Right ventricle myocardium inferior (tissue), 1 donor: ENCODE data around the gene URB2. TPM values are rescaled to one million over a fixed set of nuclear protein-coding genes. Genes with fewer than 3 reads are reported as not detected.
"Not testable (repeated sequence)": the region's sequence is repeated elsewhere in the genome, so short reads cannot be mapped to it uniquely, and the experiment has no call there.

Experiments
- ATAC-seq: fragments of 200-7000 bp; cut with Tn5 transposase; one replicate; pipeline ENCODE4 v1.9.1; 2020; ENCODE audit warnings: mild to moderate bottlenecking, moderate library complexity
- DNase-seq: peaks from one replicate; pipeline ENCODE4 v3.0.0; 2021; ENCODE audit errors: missing footprints
- intact Hi-C: fragments of 100-400 bp; cut with DNase I; formaldehyde crosslinking; loops from one replicate; pipeline ENCODE4 v1.11.0; 2022
- total RNA-seq: library from RNA; stranded (reverse); fragmentation: NEBNext Ultra II Directional; extraction: Animal tissue kit (Norgen Biotek cat#: 25700); gene quantifications from one replicate; pipeline ENCODE4 v1.2.1, GENCODE V29; 2021
- donor health status: DM: no; HTN: yes; CAD: no; lungs with severe emphysema.

Gene URB2
- total RNA-seq, 1 donor from 2014 or later: 3.4 TPM

DNA sequence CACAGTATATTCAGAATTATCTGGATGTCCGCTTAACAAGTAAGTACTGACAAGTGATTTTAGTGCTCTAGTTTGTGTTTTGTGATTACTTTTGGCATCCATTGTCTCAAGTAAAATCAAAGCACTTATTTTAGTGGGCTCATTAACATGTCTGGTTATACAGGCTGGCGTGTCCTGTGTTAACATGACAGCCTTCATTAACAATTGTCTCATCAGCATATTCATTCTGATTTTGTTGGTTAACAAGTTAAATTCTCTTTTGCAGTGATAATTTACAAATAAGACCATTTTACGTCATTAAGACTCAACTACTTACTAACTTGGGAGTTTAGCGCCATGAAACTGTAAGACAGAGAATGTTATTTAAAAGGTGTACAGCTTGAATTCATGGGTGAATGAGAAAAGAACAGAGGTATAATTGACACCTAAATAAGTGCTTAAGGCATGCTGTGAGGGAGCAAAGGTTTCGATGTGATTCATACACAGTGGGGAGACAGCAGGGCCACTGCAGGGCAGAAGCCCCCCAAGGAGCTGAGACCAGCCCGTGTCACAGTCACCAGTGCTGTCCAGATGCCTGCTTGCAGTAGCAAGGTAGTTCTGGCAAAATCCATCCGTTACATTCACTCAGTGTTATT lies 22.6 kb upstream of the URB2 start:
- intact Hi-C loops: no loop called here
- DNase-seq: no peak
- ATAC-seq: no peak

GRCh38 chr1:229607370-229607769 lies 18.7 kb upstream of the URB2 start:
- ATAC-seq: no peak
- intact Hi-C loops: no loop called here
- no peak for DNase-seq

DNA sequence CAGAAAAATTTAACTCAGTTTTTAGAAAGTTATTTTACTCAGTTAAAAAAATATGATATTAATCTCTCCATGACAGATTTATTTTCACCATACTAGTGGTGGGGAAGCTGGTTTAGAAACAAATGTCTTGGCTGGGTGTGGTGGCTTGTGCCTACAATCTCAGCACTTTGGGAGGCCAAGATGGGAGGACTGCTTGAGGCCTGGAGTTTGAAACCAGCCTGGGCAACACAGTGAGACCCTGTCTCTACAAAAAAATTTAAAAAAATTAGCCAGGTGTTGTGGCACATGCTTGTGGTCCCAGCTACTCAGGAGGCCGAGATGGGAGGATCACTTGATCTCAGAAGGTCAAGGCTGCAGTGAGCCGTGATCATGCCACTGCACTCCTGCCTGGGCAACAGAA lies 17.5 kb upstream of the URB2 start:
- intact Hi-C loops: no loop called here
- no peak for ATAC-seq
- DNase-seq: no peak

DNA sequence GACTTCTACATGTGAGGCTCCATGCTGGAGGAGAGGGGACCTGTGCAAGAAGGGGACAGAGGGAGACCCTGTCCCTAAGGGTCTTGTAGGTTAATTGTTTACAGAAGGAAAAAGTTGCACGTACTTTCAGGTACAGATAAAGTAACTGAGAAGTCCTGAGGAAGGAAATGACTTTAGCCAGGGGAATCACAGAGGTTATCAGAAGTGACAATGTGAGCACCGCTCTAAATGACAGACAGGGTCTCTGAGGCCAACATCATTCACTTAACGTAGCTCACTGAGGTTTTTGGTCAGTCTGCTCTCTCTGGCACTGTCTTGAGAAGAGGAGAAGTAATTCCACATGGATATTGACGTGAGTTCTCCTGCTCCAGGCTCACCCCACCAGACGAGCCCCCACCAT lies 12.1 kb upstream of the URB2 start:
- ATAC-seq (no peak), DNase-seq (no peak)
- intact Hi-C loops: no loop called here

GRCh38 chr1:229614701-229615100 lies 11.3 kb upstream of the URB2 start:
- intact Hi-C loops: no loop called here
- ATAC-seq (no peak), DNase-seq (no peak)

GRCh38 chr1:229617351-229618100 lies 8.5 kb upstream of the URB2 start:
- intact Hi-C loops: no loop called here
- no peak for ATAC-seq
- DNase-seq: no peak

DNA sequence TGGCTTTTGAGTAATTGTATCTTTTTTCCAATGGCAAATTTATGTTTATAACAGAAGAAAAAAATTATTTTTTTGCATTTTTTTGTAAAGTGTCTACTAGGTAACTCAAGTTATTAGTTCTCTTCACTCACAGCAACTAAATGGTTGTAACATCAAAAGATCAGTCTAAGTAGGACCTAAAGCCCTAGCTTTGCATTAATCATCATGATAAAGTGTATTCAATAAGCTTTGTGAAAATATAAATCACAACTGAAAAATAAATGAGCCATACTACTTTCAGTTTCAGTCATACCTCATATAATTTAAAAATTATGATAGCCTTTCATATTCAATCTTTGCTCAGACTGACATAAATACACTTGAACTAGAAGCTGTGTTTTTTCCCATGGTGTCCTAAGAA lies 7.0 kb upstream of the URB2 start:
- no peak for DNase-seq
- intact Hi-C loops: no loop called here
- no peak for ATAC-seq

DNA sequence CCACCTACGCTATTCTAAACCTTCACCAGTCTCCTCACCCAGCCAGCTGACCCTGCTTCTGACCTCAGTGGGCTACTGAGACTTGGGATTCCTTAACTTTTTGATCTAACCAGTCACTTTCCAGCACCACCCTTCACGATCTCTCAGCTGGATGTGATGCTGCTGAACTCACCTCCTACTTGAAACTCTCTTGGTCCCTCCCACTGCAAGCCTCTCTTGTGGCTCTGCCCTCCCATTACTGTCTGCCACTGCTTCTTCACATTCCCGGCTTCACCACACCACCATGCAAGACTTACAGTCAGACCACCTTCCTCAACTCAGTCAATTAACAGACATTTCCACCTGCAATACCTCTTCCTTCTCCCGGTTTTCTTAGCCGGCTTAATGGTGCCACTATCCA lies 6.4 kb upstream of the URB2 start:
- ATAC-seq (no peak), DNase-seq (no peak)
- intact Hi-C loops: no loop called here

GRCh38 chr1:229620876-229621275 lies 5.2 kb upstream of the URB2 start:
- ATAC-seq (peak; percentile 53), DNase-seq (no peak)
- intact Hi-C loops: no loop called here

DNA sequence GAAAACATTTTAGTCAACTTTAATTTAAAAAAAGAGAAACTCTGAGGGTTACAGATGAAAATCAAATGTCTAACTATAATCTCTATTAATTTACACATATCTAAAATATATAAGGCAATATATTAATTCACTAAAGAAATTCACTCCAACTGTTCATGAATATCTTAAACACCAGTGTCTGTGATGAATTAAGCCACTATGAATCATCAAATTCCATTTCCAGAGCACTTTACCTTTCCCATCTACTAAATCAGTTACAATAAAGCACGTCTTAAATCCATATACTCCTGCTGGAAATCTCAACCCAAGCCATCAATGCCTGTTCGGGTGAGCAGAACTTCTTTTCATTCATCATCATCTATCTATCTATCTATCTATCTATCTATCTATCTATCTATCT lies 4.4 kb upstream of the URB2 start:
- no peak for ATAC-seq
- intact Hi-C loops: no loop called here

DNA sequence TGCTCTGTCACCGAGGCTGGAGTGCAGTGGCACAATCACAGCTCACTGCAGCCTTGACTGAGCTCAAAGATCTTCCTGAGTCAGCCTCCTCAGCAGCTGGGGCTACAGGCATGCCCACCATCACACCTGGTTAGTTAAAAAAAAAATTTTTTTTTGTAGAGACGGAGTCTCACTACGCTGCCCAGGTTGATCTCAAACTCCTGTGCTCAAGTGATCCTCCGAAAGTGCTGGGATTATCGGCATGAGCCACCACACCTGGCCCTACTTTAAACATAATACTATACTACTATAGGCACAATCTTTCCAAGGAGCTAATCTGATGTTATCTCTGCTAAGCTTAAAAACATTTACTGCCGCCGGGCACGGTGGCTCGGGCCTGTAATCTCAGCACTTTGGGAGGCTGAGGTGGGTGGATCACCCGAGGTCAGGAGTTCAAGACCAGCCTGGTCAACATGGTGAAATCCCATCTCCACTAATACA lies 3.4 kb upstream of the URB2 start:
- intact Hi-C loops, ATAC-seq, DNase-seq: not testable (repeated sequence)

More for the DNA sequence above, 4.4 kb upstream of the URB2 start:
- no peak for DNase-seq

DNA sequence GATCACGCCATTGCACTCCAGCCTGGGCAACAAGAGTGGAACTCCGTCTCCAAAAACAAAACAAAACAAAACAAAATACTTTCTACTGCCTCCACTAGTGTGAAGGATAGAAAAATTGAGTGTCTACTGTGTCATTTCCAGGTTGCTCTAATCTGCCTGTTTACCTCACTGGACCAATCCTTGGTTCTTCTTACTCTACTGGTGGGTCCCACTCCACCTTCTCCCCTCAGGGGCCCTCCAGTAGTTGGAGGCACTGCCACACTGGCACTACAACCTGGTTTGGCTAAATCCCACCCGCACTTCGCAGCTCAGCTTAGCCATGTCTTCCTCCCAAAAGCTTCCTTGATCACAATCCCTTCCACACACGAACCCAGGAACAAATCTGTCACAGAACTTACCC lies 2.8 kb upstream of the URB2 start:
- intact Hi-C loops: no loop called here
- ATAC-seq (no peak), DNase-seq (no peak)

DNA sequence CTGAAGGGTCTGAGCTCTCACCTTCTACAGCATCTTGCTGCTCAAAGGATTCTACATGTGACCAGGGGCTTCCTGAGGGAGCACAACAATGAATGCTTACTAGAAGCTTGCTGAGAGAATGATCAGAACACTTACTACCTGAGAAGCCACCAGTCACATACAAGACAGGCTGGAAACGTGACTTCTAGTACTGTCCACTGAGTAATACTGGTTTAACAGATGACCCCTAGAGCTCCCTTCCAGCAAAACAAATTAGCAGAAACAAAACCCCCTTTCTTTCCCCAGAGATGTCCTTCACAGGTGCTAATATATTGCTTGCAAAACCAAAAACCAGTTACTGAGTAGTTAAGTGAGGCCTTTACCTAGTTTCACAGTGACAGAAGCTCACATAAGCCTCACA lies 2.2 kb upstream of the URB2 start:
- intact Hi-C loops: no loop called here
- DNase-seq (no peak), ATAC-seq (no peak)

GRCh38 chr1:229624521-229625070 lies 1.5 kb upstream of the URB2 start:
- ATAC-seq (no peak), DNase-seq (no peak)
- intact Hi-C loops: no loop called here

DNA sequence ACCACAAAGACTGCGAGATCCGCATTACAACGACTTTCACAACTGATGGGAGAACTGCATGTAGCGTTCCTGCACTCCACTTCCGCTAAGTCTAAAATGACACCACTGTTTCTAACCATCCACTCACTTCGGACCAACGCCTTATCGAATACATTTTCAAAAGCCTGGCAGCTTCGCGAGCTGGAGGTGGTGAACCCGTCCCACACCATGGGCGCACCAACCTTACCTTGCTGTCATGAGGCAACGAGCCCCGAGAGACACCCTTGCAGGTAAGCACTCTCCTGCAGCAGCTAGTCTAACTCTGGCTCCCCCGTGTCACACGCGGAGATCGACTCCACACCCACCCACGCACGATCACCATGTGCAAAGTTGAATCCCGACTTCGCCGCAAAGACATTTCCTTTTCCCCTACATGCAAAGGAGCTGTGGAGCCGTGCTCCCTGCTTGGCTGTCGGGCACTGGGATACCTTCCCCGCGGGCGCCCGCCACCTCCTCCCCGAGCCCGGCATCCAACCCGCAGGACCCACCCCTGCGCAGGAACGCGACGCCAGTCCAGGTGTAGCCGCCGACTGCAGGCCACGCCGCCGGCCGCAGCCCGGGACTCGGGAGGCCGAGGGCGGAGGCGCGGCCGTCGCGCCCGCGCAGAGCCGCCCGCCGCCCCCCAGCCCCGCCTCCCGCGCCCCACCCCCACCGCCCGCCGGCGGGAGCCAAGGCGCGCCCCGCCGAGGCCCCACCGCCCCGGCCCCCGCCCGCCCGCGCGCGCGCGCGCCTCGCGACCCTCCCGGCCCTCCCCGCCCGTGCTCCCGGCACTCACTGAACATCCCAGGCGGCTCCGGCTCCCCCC lies 754 bp upstream of the URB2 start:
- ATAC-seq (peak; percentile 38), DNase-seq (peak; percentile 76)
- intact Hi-C loops: no loop called here

DNA sequence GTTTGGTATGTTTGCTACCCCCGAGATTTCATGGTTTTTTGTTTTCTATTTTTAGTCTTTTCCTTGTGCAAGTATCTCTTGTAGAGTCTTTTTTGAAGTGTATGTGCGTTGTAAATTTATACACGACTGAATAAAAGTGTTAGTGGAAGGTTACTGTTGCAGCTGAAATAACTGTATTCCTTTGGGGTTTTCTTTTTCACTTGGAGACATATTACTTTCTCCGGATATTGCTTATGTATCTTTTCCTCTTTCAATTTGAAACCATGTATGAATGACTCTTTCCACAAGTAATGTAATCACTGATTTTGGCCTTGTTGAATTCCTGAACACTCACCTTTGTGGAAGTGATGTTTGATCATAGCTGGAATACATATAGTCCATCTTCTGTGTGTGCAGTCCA lies 956 bp downstream of the URB2 start:
- ATAC-seq: no peak
- intact Hi-C loops: no loop called here
- no peak for DNase-seq

GRCh38 chr1:229629261-229629660 lies 3.2 kb downstream of the URB2 start:
- intact Hi-C loops: no loop called here
- no peak for ATAC-seq

DNA sequence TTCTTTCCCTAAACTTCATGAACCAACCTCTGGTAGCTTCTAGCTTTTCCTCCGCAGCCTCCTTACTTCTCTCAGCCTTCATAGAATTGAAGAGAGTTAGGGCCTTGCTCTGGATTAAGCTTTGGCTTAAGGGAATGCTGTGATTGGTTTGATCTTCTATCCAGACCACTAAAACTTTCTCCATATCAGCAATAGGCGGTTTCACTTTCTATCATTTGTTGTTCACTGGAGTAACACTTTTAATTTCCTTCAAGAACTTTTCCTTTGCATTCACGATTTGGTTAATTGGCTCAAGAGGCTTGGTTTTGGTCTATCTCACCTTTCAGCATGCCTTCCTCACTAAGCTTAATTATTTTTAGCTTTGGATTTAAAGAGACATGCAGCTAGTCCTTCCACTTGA lies 5.1 kb downstream of the URB2 start:
- intact Hi-C loops: no loop called here
- no peak for ATAC-seq

More at GRCh38 chr1:229629261-229629660, 3.2 kb downstream of the URB2 start:
- DNase-seq: no peak

GRCh38 chr1:229631966-229632365 lies 5.9 kb downstream of the URB2 start:
- no peak for DNase-seq
- ATAC-seq: no peak
- intact Hi-C loops: no loop called here

More for the DNA sequence above, 5.1 kb downstream of the URB2 start:
- no peak for DNase-seq
